Measurements from ENCODE around the gene GOLIM4.

GOLIM4 gene

GRCh38 chr3:168102735-168103410 is 7.1 kb upstream of the GOLIM4 start (continued):
- TF ChIP-seq POU6F1 (CRISPR knock-in tag; IDR thresholded peaks at IDR 0.05; ENCODE audit: borderline replicate concordance, low read depth) = no peak
- TF ChIP-seq ZNF70 (CRISPR knock-in tag; IDR thresholded peaks at IDR 0.05) = no peak
- TF ChIP-seq ZFP30 (CRISPR knock-in tag; IDR thresholded peaks at IDR 0.05) = no peak
- no peak for TF ChIP-seq PPARA (CRISPR knock-in tag; IDR thresholded peaks at IDR 0.05; ENCODE audit: borderline replicate concordance)
- TF ChIP-seq CSDC2 (CRISPR knock-in tag; IDR thresholded peaks at IDR 0.05) = no peak

GRCh38 chr3:168100777-168101492 is 5.2 kb upstream of the GOLIM4 start:
- ATAC-seq = peak; percentile 16; the same call in 2 of the 3 replicates
- TF ChIP-seq POU6F1 (CRISPR knock-in tag; IDR thresholded peaks at IDR 0.05; ENCODE audit: borderline replicate concordance, low read depth) = no peak
- TF ChIP-seq ZNF565 (CRISPR knock-in tag; conservative IDR thresholded peaks at IDR 0.05; ENCODE audit: low read depth) = no peak
- no peak for TF ChIP-seq RARB (CRISPR knock-in tag; IDR thresholded peaks at IDR 0.05)
- TF ChIP-seq TSHZ2 (CRISPR knock-in tag; IDR thresholded peaks at IDR 0.05) = no peak
- no peak for TF ChIP-seq TCF4 (CRISPR knock-in tag; IDR thresholded peaks at IDR 0.05; ENCODE audit: borderline replicate concordance)
- TF ChIP-seq ZC3H10 (CRISPR knock-in tag; IDR thresholded peaks at IDR 0.05) = no peak
- no peak for TF ChIP-seq TOX (CRISPR knock-in tag; IDR thresholded peaks at IDR 0.05; ENCODE audit: borderline replicate concordance)

- TF ChIP-seq ESRRG (CRISPR knock-in tag; IDR thresholded peaks at IDR 0.05) (no peak), BACH2 (CRISPR knock-in tag; IDR thresholded peaks at IDR 0.05; ENCODE audit: borderline replicate concordance) (no peak), GLIS3 (CRISPR knock-in tag; IDR thresholded peaks at IDR 0.05) (no peak)
- ATAC-seq = no peak
These were observed 1.7 kb upstream of the GOLIM4 start for GRCh38 chr3:168097381-168097780.

- ATAC-seq = peak; percentile 63
- no peak for TF ChIP-seq PATZ1 (CRISPR knock-in tag; IDR thresholded peaks at IDR 0.05; ENCODE audit: borderline replicate concordance)
- TF ChIP-seq ZFP30 (CRISPR knock-in tag; IDR thresholded peaks at IDR 0.05) = no peak
- TF ChIP-seq RARB (CRISPR knock-in tag; IDR thresholded peaks at IDR 0.05) = no peak
- TF ChIP-seq CREB5 (CRISPR knock-in tag; IDR thresholded peaks at IDR 0.05; ENCODE audit: low read depth) = no peak
- TF ChIP-seq GLIS3 (CRISPR knock-in tag; IDR thresholded peaks at IDR 0.05) = no peak
- no peak for TF ChIP-seq ZC3H10 (CRISPR knock-in tag; IDR thresholded peaks at IDR 0.05)
- TF ChIP-seq ZFP3 (CRISPR knock-in tag; IDR thresholded peaks at IDR 0.05) = no peak
- no peak for TF ChIP-seq ESRRG (CRISPR knock-in tag; IDR thresholded peaks at IDR 0.05)
These were observed 507 bp upstream of the GOLIM4 start for GRCh38 chr3:168096210-168096652.

Measured in SK-N-SH treated with all-trans-retinoic acid at 6 μM for 48 hours (cell line).